Ascending aorta (tissue), 2 donors: ENCODE data around the gene MAGI1. TPM values are rescaled to one million over a fixed set of nuclear protein-coding genes. Genes with fewer than 3 reads are reported as not detected.

Experiments
- DNase-seq, 2 donors: peaks; one replicate each; pipeline ENCODE4 v3.0.0-alpha.2; 2019; ENCODE audit warnings: low spot score in 2 of 2
- H3K27ac ChIP-seq, 2 donors: fragments of 200-600 bp; sonication (generic); one replicate each; pipeline ENCODE4 v1.5.1; 2016 to 2017; ENCODE audit warnings: mild to moderate bottlenecking in 1 of 2
- H3K27me3 ChIP-seq: fragments of 200-600 bp; sonication (generic); one replicate; pipeline ENCODE4 v1.5.1; 2017
- H3K36me3 ChIP-seq, 2 donors: fragments of 200-600 bp; sonication (generic); one replicate each; pipeline ENCODE4 v1.5.1; 2016
- H3K4me1 ChIP-seq, 2 donors: fragments of 200-600 bp; sonication (generic); one replicate each; pipeline ENCODE4 v1.5.1; 2016 to 2017; ENCODE audit warnings: mild to moderate bottlenecking in 1 of 2
- H3K4me3 ChIP-seq, 2 donors: fragments of 200-600 bp; sonication (generic); one replicate each; pipeline ENCODE4 v1.5.1; 2016 to 2017; ENCODE audit warnings: mild to moderate bottlenecking in 1 of 2
- H3K9me3 ChIP-seq, 2 donors: fragments of 200-600 bp; sonication (generic); one replicate each; pipeline ENCODE4 v1.5.1; 2016
- intact Hi-C: fragments of 100-400 bp; cut with DNase I; formaldehyde crosslinking; loops from one replicate; pipeline ENCODE4 v1.15.1; 2023
- total RNA-seq: library from RNA; depleted of rRNA; stranded (reverse); fragments of >200 nt; gene quantifications from one replicate; pipeline ENCODE4 v1.1.0, GENCODE V29; 2016
- TF ChIP-seq, protein P1 (sequence below), 3 experiments: fragments of 200-600 bp in 2 of 3; fragments of 450-650 bp in 1 of 3; sonication (generic) in 2 of 3; IDR thresholded peaks; one replicate each; pipeline ENCODE4 v1.5.1; 2016 to 2019; ENCODE audit warnings: antibody characterized with exemption in 3 of 3, mild to moderate bottlenecking in 1 of 3, moderate library complexity in 1 of 3

The MAGI1 gene
- total RNA-seq, 1 donor from 2014 or later = 28.4 TPM

- no peak overlapping the region for H3K4me3 ChIP-seq
- no peaks in the 10 kb centered on the region for H3K4me1 ChIP-seq
- DNase-seq = no peak
- H3K27me3 ChIP-seq = no peaks in the 10 kb centered on the region
- no peaks in the 10 kb centered on the region for H3K9me3 ChIP-seq
- H3K27ac ChIP-seq = no peak overlapping the region
- H3K36me3 ChIP-seq = no peaks in the 10 kb centered on the region
- intact Hi-C loops = no loop called here
- TF ChIP-seq, protein P1, sequence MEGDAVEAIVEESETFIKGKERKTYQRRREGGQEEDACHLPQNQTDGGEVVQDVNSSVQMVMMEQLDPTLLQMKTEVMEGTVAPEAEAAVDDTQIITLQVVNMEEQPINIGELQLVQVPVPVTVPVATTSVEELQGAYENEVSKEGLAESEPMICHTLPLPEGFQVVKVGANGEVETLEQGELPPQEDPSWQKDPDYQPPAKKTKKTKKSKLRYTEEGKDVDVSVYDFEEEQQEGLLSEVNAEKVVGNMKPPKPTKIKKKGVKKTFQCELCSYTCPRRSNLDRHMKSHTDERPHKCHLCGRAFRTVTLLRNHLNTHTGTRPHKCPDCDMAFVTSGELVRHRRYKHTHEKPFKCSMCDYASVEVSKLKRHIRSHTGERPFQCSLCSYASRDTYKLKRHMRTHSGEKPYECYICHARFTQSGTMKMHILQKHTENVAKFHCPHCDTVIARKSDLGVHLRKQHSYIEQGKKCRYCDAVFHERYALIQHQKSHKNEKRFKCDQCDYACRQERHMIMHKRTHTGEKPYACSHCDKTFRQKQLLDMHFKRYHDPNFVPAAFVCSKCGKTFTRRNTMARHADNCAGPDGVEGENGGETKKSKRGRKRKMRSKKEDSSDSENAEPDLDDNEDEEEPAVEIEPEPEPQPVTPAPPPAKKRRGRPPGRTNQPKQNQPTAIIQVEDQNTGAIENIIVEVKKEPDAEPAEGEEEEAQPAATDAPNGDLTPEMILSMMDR (IDR thresholded peaks at IDR 0.05) = no peak
These were observed 297.2 kb downstream of the MAGI1 start for GRCh38 chr3:65741540-65741939.

DNA sequence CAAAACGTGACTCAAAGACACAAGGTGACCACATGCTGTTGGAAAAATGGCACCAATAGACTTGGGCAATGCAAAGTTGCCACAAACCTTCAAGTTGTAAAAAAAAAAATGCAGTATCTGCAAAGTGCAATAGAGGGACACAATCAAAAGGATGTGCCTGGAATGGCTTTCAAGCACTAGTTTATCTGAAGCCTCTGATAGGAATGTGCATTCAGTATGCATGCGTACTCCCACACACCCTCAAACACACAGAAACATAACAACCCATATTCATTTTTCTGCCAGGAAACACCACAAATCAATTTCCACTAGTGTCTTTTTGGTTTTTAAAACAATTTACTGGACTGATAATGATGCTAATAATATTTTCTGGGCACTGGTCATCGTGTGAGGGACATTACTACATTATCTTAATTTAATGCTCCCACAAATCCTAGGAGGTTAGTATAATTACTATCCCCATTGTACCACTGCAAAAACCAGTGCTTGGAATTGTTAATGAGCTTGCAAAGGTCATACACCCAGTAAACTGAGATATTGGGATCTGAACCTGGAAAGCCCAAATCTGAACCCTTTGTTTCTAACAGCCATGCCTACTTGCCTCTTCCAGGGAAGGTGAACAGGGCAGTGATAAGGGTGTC is 298.7 kb downstream of the MAGI1 start:
- H3K4me1 ChIP-seq = no peaks in the 10 kb centered on the region
- TF ChIP-seq, protein P1 (IDR thresholded peaks at IDR 0.05) = no peak
- H3K27me3 ChIP-seq = no peaks in the 10 kb centered on the region
- DNase-seq = no peak
- no peak overlapping the region for H3K27ac ChIP-seq
- no peaks in the 10 kb centered on the region for H3K36me3 ChIP-seq
- intact Hi-C loops = no loop called here
- no peaks in the 10 kb centered on the region for H3K9me3 ChIP-seq
- no peak overlapping the region for H3K4me3 ChIP-seq

DNA sequence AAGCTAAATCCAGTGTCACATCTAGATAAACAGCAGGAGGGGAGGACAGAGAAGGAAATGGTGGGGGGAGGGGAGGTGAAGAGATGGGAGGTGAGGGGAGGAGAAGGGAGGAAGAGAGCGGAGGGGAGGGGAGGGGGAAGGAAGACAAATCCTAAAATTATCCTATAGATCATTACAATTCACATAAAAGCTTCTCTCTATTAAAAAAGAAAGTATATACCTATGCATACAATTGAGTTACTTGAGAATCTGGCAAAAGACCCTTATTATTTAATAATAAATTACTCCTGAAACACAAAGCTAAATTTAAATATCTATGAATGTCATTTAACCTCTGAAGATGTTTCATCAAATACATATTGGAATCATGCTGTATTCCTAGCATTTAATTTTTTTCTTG is 303.9 kb downstream of the MAGI1 start:
- no peaks in the 10 kb centered on the region for H3K36me3 ChIP-seq
- peaks cover 5 to 6% of the 10 kb centered on the region in 2 donors for H3K4me1 ChIP-seq
- TF ChIP-seq, protein P1 (IDR thresholded peaks at IDR 0.05) = no peak
- no peaks in the 10 kb centered on the region for H3K9me3 ChIP-seq
- H3K4me3 ChIP-seq = no peak overlapping the region
- H3K27me3 ChIP-seq = no peaks in the 10 kb centered on the region
- DNase-seq = no peak
- intact Hi-C loops = loop anchor here (5.0 kb wide), 1 partner anchor 1202 kb away; no protein-coding TSS in a partner anchor
- H3K27ac ChIP-seq = no peak overlapping the region

DNA sequence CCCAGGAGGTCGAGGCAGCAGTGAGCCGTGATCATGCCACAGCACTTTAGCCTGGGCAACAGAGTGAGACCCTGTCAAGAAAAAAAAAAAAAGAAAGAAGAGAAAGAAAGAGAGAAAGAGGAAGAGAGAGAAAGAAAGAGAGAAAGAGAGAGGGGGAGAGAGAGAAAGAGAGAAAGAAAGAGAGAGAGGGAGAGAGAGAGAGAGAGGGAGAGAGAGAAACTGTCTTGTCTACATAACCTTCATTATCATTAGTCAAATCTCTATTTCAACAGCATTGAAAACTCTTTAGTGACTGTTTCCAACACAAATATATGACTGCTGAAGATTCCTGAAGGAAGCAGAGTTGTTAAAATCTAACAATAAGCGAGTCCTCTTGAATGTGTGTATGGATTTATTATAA is 304.3 kb downstream of the MAGI1 start:
- Histone ChIP-seq H3K36me3 (no peaks in the 10 kb centered on the region), H3K4me1 (peaks cover 7 to 9% of the 10 kb centered on the region in 2 donors), H3K9me3 (no peaks in the 10 kb centered on the region), H3K27me3 (no peaks in the 10 kb centered on the region), H3K4me3 (no peak overlapping the region), H3K27ac (no peak overlapping the region)
- DNase-seq = no peak
- TF ChIP-seq, protein P1 (IDR thresholded peaks at IDR 0.05) = no peak
- intact Hi-C loops = loop anchor here (5.0 kb wide), 1 partner anchor 1202 kb away; no protein-coding TSS in a partner anchor

DNA sequence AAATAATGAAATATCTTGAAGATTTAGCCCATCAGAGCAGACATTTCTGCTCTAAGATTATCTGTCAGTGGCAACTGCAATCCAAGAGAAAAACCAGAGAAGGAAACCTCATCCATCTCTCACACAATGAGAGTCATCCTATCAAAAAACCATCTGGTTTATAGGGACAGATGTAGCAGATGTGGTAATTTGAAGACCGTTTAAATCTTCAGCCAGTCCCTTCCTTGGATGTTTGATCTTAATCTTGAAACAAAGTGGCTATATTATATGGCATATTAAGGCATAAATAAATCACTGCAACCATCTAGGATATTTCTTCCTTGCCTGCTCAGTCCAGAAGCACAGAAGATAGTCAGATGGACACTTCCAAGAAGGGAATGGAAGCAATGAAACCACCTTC is 305.3 kb downstream of the MAGI1 start:
- TF ChIP-seq, protein P1 (IDR thresholded peaks at IDR 0.05) = no peak
- intact Hi-C loops = loop anchor here (5.0 kb wide), 1 partner anchor 1201 kb away; no protein-coding TSS in a partner anchor
- no peaks in the 10 kb centered on the region for H3K9me3 ChIP-seq
- H3K36me3 ChIP-seq = no peaks in the 10 kb centered on the region
- DNase-seq = no peak
- H3K4me3 ChIP-seq = no peak overlapping the region
- H3K27me3 ChIP-seq = no peaks in the 10 kb centered on the region
- no peak overlapping the region for H3K27ac ChIP-seq
- H3K4me1 ChIP-seq = peaks cover 7 to 13% of the 10 kb centered on the region in 2 donors
